Trophoblast cell (in vitro differentiated cells and primary cell): Measurements from ENCODE around the gene KY.
A peak's percentile ranks its signal among the peaks of the same experiment; 100 is the strongest.

ENCODE experiments used
- DNase-seq, 2 donors: peaks; one replicate each; pipeline ENCODE4 v3.0.0-alpha.2; 2016
- H2AFZ ChIP-seq: 2 replicates; pipeline ENCODE4 v1.6.1; 2013; ENCODE audit warnings: low read length, moderate library complexity, mild to moderate bottlenecking; ENCODE audit not compliant: insufficient read depth, poor library complexity
- H2AK5ac ChIP-seq: 2 replicates; pipeline ENCODE4 v1.6.1; 2013; ENCODE audit warnings: mild to moderate bottlenecking, low read length
- H2BK120ac ChIP-seq: 2 replicates; pipeline ENCODE4 v1.6.1; 2013; ENCODE audit warnings: low read length, mild to moderate bottlenecking, moderate library complexity; ENCODE audit not compliant: insufficient read depth, poor library complexity
- H2BK12ac ChIP-seq: 2 replicates; pipeline ENCODE4 v1.6.1; 2013; ENCODE audit warnings: mild to moderate bottlenecking, low read length, moderate library complexity
- H2BK5ac ChIP-seq: 2 replicates; pipeline ENCODE4 v1.6.1; 2013; ENCODE audit warnings: low read length, low read depth, moderate library complexity, mild to moderate bottlenecking; ENCODE audit not compliant: poor library complexity
- H3K14ac ChIP-seq: 2 replicates; pipeline ENCODE4 v1.6.1; 2013; ENCODE audit warnings: mild to moderate bottlenecking, low read length
- H3K18ac ChIP-seq: 2 replicates; pipeline ENCODE4 v1.6.1; 2013; ENCODE audit warnings: mild to moderate bottlenecking, low read length
- H3K23ac ChIP-seq: 2 replicates; pipeline ENCODE4 v1.6.1; 2013; ENCODE audit warnings: low read length
- H3K27ac ChIP-seq: 2 replicates; pipeline ENCODE4 v1.5.1; 2013; ENCODE audit warnings: low read depth, mild to moderate bottlenecking, inconsistent platforms, low read length, moderate library complexity
- H3K27me3 ChIP-seq: 2 replicates; pipeline ENCODE4 v1.6.1; 2013; ENCODE audit warnings: inconsistent platforms, mild to moderate bottlenecking, low read length, moderate library complexity; ENCODE audit not compliant: insufficient read depth
- H3K36me3 ChIP-seq, 2 experiments: 1 replicate in 1 of 2; 2 replicates in 1 of 2; pipeline ENCODE4 v1.6.1; 2013; ENCODE audit warnings: low read length in 2 of 2, mild to moderate bottlenecking in 2 of 2, moderate library complexity in 1 of 2; ENCODE audit not compliant: insufficient read depth in 2 of 2, control insufficient read depth in 1 of 2
- H3K4ac ChIP-seq: 2 replicates; pipeline ENCODE4 v1.6.1; 2013; ENCODE audit warnings: low read depth, mild to moderate bottlenecking, low read length, moderate library complexity
- H3K4me1 ChIP-seq, 2 experiments: 1 replicate in 1 of 2; 2 replicates in 1 of 2; pipeline ENCODE4 v1.6.1; 2013; ENCODE audit warnings: low read length in 2 of 2, mild to moderate bottlenecking in 2 of 2, moderate library complexity in 1 of 2; ENCODE audit not compliant: insufficient read depth in 2 of 2, control insufficient read depth in 1 of 2
- H3K4me2 ChIP-seq: 2 replicates; pipeline ENCODE4 v1.6.1; 2013; ENCODE audit warnings: inconsistent platforms, mild to moderate bottlenecking, low read length, moderate library complexity
- H3K4me3 ChIP-seq: 2 replicates; pipeline ENCODE4 v1.5.1; 2013; ENCODE audit warnings: mild to moderate bottlenecking, low read depth, low read length, inconsistent platforms
- H3K79me1 ChIP-seq: one replicate; pipeline ENCODE4 v1.6.1; 2013; ENCODE audit warnings: low read length
- H3K79me2 ChIP-seq: 2 replicates; pipeline ENCODE4 v1.6.1; 2013; ENCODE audit warnings: low read length, mild to moderate bottlenecking; ENCODE audit not compliant: control insufficient read depth, insufficient read depth, poor library complexity
- H3K9ac ChIP-seq: 2 replicates; pipeline ENCODE4 v1.6.1; 2013; ENCODE audit warnings: mild to moderate bottlenecking, low read length
- H3K9me3 ChIP-seq: 2 replicates; pipeline ENCODE4 v1.6.1; 2013; ENCODE audit warnings: low read depth, mild to moderate bottlenecking, control low read depth, inconsistent platforms, low read length; ENCODE audit not compliant: insufficient read depth
- H4K12ac ChIP-seq: 2 replicates; pipeline ENCODE4 v1.6.1; 2013; ENCODE audit warnings: low read depth, mild to moderate bottlenecking, low read length, moderate library complexity
- H4K8ac ChIP-seq: 2 replicates; pipeline ENCODE4 v1.6.1; 2013; ENCODE audit warnings: low read depth, mild to moderate bottlenecking, low read length, moderate library complexity
- H4K91ac ChIP-seq: one replicate; pipeline ENCODE4 v1.6.1; 2013; ENCODE audit warnings: low read depth, mild to moderate bottlenecking, low read length, moderate library complexity
- WGBS: extraction: QIAGEN DNeasy Blood & Tissue Kit; methylation state at CpG from one replicate; pipeline ENCODE4 v1.1.7; 2013; ENCODE audit warnings: missing lambda C conversion rate; ENCODE audit not compliant: insufficient read length, insufficient coverage; ENCODE audit errors: extremely low coverage; 5-methylcytosine and 5-hydroxymethylcytosine counted together

Gene KY

DNA sequence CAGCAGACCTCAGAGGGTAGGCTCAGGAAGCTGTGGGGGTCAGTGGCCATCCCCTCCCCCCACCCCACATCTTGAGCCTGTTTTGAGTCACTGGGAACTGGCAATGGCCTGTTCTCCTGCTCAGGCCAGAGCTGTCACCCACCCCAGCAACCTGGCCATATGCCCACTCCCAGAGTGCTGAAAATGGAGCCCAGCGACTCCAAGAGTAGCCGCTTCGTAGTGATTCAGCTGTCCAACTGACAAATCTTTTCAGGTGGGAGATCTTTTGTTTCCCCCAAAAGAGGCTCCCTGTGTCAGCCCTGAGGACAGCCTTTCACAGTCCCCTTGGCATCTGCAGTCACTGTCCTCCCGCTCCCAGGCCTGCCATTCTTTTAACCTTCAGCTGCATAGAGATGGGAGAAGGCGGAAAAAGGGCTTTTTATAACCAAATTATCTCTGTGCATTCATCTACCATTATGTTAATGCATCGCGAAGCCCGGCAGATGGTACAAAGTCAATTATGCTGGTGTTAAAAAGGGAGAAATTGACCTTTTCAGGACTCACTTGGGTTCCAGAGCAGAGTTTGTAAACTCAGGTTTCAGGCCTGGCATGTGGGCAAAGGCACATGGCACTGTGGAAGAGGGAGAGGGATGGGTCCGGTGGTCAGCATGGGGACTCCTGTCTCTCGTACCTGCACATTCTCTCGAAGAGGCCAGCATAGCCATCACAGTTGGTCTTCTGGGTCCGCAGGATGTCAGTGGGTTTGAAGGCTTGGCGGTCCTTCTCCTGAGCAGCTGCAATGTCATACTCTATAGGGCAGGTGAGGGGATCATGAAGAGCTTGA, 32.1 kb downstream of the KY start:
- H3K36me3 ChIP-seq, result no peaks in the 10 kb centered on the region
- H2AFZ ChIP-seq, result no peak overlapping the region
- H3K18ac ChIP-seq, result no peak overlapping the region
- H3K9me3 ChIP-seq, result peaks cover 5% of the 10 kb centered on the region
- no peak overlapping the region for H3K4me3 ChIP-seq
- H3K23ac ChIP-seq, result no peak overlapping the region
- no peak overlapping the region for H4K12ac ChIP-seq
- no peak overlapping the region for H3K14ac ChIP-seq
- H3K4ac ChIP-seq, result no peak overlapping the region
- no peak overlapping the region for H3K27ac ChIP-seq
- H2AK5ac ChIP-seq, result no peak overlapping the region
- no CpG with 5 or more reads among the region's 13 CpGs for WGBS
- no peak overlapping the region for H4K8ac ChIP-seq
- no peak overlapping the region for H2BK5ac ChIP-seq
- H3K4me2 ChIP-seq, result no peak overlapping the region
- no peaks in the 10 kb centered on the region for H3K27me3 ChIP-seq
- DNase-seq, result no peak
- H3K9ac ChIP-seq, result no peak overlapping the region
- H4K91ac ChIP-seq, result no peak overlapping the region
- H2BK12ac ChIP-seq, result no peak overlapping the region
- no peak overlapping the region for H2BK120ac ChIP-seq
- H3K79me1 ChIP-seq, result no peaks in the 10 kb centered on the region
- no peaks in the 10 kb centered on the region for H3K79me2 ChIP-seq
- no peaks in the 10 kb centered on the region for H3K4me1 ChIP-seq

DNA sequence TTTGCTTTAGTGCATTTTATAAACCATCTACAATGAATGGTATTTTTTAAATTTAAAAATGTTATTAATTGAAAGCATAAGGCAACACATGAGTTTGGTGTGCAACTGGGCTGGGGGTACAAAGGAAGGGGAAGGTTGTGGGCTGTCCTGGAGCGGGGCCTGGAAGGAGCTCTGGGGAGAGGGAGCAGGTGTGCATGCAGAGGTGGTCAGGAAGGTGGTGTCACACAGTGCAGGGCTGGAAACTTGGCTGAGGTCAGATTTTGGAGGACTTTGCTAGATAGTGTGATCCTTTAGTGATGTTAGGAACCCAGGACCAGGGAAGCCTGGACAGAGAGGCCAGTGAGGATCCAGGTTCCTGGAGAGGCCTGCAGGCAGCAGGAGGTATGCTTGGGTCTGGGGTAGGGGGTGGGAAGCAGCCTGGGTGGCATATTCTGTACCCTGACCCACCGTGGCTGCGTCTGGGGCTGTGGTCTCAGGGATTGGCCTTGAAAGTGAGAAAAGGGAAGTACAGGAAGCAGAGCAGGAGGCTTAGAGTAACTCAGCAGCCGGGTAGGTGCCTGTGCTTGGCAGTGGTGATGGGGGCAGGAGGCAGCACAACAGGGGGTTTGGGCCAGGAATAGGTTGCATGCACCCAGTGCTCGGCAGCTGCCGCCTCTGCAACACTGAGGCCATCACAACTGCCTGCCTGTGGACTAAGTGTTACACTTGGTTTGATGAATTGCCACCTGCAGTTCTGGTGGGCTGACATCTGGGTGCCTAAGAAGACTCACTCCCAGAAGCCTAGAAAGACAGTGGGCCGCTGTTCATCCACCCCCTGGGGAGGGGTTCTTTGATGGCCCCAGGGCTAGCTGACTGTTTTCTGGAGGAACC, 33.0 kb downstream of the KY start:
- H3K79me2 ChIP-seq, result no peaks in the 10 kb centered on the region
- H3K27me3 ChIP-seq, result no peaks in the 10 kb centered on the region
- H2BK12ac ChIP-seq, result no peak overlapping the region
- no peaks in the 10 kb centered on the region for H3K4me1 ChIP-seq
- no peak overlapping the region for H3K14ac ChIP-seq
- H4K91ac ChIP-seq, result no peak overlapping the region
- no peak overlapping the region for H3K27ac ChIP-seq
- no peak overlapping the region for H2AFZ ChIP-seq
- H4K12ac ChIP-seq, result no peak overlapping the region
- no peak overlapping the region for H2BK120ac ChIP-seq
- H3K36me3 ChIP-seq, result no peaks in the 10 kb centered on the region
- DNase-seq, result no peak
- WGBS, result no CpG with 5 or more reads among the region's 7 CpGs
- H2BK5ac ChIP-seq, result no peak overlapping the region
- H3K9ac ChIP-seq, result no peak overlapping the region
- H3K79me1 ChIP-seq, result no peaks in the 10 kb centered on the region
- H3K23ac ChIP-seq, result no peak overlapping the region
- no peaks in the 10 kb centered on the region for H3K9me3 ChIP-seq
- H3K4me3 ChIP-seq, result no peak overlapping the region
- no peak overlapping the region for H3K4ac ChIP-seq
- no peak overlapping the region for H2AK5ac ChIP-seq
- no peak overlapping the region for H3K4me2 ChIP-seq
- H3K18ac ChIP-seq, result no peak overlapping the region
- H4K8ac ChIP-seq, result no peak overlapping the region

DNA sequence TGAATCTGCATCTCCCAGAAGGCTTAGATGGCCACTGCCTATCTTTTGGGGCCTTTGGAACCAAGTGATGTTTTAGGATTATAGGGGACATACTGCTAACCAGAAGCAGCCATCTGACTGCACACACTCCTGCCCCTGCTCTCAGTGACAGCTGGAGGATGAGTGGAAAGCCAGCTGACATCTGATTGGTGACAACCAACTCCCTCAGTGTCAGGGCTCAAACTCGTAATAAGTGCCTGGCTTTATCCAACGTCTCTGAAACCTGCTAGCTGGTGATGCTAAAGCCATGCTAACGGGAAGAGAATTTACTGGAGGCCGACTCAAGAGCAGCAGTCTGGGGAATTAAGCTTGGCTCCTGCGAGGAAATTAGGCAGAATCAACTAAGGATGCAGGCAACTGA, 35.1 kb downstream of the KY start:
- Histone ChIP-seq H3K4me2 (no peak overlapping the region), H3K14ac (no peak overlapping the region), H2AFZ (no peak overlapping the region), H3K18ac (no peak overlapping the region), H2BK120ac (no peak overlapping the region), H3K23ac (no peak overlapping the region), H3K79me2 (no peaks in the 10 kb centered on the region), H2AK5ac (no peak overlapping the region), H3K4me1 (no peaks in the 10 kb centered on the region), H3K4ac (no peak overlapping the region), H3K9me3 (no peaks in the 10 kb centered on the region), H2BK12ac (no peak overlapping the region), H3K79me1 (no peaks in the 10 kb centered on the region), H4K91ac (no peak overlapping the region), H4K8ac (no peak overlapping the region), H3K36me3 (no peaks in the 10 kb centered on the region), H4K12ac (no peak overlapping the region), H3K4me3 (no peak overlapping the region), H2BK5ac (no peak overlapping the region), H3K27ac (no peak overlapping the region), H3K9ac (peak overlapping the region; percentile 30), H3K27me3 (no peaks in the 10 kb centered on the region)
- no peak for DNase-seq
- WGBS, result no CpG with 5 or more reads among the region's 5 CpGs

DNA sequence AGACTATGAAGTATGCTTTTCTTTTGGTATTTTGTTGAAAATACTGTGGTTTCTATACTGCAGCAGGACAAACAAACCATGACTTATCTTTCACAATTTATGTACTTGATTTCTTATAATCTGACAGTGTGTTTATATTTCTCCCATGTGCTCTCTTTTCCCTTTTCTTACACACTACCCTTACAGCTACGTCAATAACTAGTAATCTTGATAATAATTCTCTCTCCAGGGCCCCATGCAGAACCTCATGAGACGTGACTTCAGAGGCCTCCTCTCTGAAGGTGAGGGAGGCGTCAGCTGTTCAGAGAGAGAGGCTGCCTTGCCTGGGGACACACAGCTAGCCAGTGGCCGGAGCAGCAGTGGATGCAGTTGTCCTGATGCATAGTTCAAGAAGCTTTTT, 35.9 kb downstream of the KY start:
- Histone ChIP-seq H3K79me2 (no peaks in the 10 kb centered on the region), H3K9me3 (no peaks in the 10 kb centered on the region), H3K18ac (no peak overlapping the region), H3K4ac (no peak overlapping the region), H4K91ac (no peak overlapping the region), H2AFZ (no peak overlapping the region), H3K4me2 (no peak overlapping the region), H3K23ac (no peak overlapping the region), H4K12ac (no peak overlapping the region), H3K27me3 (no peaks in the 10 kb centered on the region), H3K27ac (no peak overlapping the region), H4K8ac (no peak overlapping the region), H3K36me3 (no peaks in the 10 kb centered on the region), H3K9ac (no peak overlapping the region), H3K4me1 (no peaks in the 10 kb centered on the region), H3K4me3 (no peak overlapping the region), H3K14ac (no peak overlapping the region), H3K79me1 (no peaks in the 10 kb centered on the region), H2BK12ac (no peak overlapping the region), H2AK5ac (no peak overlapping the region), H2BK120ac (no peak overlapping the region), H2BK5ac (no peak overlapping the region)
- no peak for DNase-seq
- no CpG with 5 or more reads among the region's 4 CpGs for WGBS
